Placental epithelial cell (primary cell): Measurements from ENCODE around the gene DBN1. TPM values are rescaled to one million over a fixed set of nuclear protein-coding genes. Genes with fewer than 3 reads are reported as not detected.

Experiments
- total RNA-seq: library from RNA; depleted of rRNA; stranded (reverse); fragments of >200 nt; gene quantifications from 2 replicates; pipeline ENCODE4 v1.2.3, GENCODE V29; 2012

DBN1 gene
- 287 and 442 TPM in 2 replicates for total RNA-seq

DNA sequence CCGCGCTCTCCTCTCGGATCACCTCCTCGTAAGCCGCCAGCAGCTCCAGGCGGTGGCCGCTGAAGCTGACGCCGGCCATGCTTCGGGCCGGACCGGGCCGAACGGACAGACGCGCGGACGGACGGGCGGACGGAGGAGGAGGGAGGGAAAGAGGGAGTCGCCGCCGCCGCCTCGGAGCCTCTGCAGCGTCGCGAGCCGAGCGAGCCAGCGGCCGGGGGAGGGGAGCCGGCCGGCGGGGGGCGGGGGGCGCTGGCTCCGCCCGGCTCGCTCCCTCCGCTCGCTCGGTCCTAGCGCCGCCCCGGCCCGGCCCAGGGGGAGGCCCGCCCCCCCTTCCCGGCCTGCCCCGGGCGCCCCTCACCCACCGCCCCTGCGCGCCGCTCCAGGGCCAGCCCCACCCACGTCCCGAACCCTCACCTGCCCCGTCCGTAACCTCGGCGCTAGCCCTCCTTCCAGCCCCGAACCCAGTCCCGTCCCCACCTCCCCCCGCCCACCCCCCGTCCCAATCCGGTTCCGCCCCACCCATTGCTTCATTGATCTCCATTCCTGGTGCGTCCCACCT is at the start of gene DBN1:
Gene DBN1, minus strand, starts transcription at position 192 of the 559 bp plus-strand sequence. Its CDS starts 113 bp downstream, at position 79.

DNA sequence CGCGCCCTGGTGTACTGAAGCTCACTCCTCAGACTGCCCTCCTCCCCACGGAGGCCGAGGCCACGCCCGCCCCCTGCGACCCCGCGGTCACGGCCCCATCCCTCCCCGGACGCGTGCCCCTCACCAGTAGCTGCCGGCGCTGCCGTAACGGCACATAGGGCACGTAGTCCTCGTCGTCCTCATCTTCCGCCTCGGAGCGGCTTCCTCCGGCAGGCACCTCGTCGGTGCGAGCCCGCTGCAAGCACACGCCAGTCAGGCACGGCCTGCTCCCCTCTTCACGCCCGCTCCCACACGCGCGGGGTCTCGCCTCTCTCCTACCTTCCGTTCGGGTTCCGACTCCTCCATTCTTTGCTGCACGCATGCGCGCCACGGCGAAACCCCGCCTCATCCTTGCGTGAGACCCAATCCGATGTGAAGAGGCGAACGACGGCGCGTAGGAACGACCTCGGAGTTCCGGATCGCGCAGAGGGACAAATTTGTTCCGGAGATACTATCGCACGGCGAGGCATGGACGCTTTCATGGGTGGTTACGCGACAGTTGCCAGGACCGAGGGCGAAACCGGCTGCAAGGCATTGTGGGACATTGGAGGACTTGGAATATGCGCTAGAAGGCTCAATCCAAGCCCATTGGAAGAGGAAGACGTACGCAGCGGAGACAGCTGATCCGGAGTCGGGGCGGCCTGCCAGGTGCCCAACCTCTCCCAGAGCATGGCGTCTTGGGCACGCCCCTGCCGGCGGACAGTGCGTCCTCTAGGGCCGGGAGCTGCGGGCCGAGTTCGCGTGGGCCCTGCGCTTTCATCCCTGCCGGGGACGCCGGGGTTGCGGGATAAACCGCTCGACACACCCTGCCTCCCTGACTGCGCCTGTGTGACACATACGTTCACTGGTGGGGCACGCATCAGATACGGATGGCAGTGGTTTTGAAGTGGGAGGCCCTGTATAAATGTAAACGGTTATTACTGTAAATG is 43.5 kb upstream of the DBN1 start, which contains the start of gene DDX41:
Gene DDX41, minus strand, starts transcription at position 361 of the 968 bp plus-strand sequence. Its CDS starts 16 bp downstream, at position 345.

DNA sequence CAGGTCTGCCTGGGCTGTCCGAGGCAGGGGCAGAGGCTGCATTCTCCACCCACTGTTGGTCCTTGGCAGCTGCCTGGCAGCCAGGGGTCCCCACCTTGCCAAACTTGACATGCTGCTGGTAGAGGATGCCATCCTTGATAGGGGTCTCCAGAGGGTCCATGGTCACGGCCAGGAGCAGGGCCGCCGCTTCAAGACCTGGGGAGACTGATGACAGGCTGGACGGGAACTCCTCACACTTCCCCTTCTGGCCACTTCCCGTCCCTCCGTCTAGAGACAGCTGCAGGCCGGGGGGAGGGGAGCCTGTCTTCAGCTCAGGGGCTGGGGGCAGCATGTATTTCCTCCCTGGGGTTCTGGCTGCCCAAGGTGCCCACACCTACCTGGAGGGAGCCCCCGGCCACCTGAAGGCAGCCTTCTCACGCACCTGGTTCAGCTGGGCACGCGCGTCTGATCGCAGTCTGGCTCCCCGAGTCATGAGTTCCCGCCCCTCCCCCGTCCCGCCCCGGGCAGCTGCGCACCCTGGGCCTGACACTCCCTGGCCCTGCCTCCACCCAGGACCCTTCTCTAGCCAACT is 36.0 kb upstream of the DBN1 start, which contains the start of gene DOK3:
Gene DOK3, minus strand, starts transcription at position 446 of the 571 bp plus-strand sequence. Its CDS starts 286 bp downstream, at position 160.

DNA sequence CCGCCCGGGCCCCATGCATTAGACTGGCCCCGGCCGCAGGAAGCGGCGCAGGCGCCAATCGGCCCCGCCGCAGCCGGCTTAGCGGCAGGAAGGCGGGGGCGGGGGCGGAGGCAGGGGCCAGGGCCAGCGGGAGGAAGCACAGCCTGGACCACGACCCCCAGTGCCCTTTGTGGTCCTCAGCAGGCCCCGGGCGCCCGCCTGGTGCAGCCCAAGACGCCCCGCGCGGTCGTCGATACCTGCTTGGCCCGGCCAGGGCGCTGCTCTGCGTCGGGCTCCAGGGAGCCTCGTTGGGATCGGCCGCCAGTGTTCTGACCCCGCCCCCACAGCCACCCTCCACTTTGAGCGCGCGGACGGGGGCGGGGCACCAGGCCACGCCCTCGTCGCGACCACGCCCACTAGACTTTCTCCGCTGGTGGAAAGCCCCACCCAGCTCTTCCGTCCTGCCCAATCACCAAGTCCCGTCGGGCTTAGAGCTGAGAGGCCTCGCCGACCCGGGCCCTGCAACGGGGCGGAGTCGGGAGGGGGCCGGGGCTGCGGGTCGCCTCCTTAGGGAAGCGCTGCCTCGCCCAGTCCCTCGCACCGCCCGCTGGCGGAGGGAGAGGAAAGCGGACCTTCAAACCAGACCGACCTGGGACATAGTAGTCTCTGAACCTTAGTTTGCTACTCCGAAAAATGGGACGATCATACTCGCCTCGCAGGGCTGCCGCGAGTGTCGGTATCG is 24.0 kb upstream of the DBN1 start, which contains the start of gene PDLIM7:
Gene PDLIM7, minus strand, starts transcription at position 313 of the 721 bp plus-strand sequence. CDS start 1,092 bp downstream, outside the sequence.

DNA sequence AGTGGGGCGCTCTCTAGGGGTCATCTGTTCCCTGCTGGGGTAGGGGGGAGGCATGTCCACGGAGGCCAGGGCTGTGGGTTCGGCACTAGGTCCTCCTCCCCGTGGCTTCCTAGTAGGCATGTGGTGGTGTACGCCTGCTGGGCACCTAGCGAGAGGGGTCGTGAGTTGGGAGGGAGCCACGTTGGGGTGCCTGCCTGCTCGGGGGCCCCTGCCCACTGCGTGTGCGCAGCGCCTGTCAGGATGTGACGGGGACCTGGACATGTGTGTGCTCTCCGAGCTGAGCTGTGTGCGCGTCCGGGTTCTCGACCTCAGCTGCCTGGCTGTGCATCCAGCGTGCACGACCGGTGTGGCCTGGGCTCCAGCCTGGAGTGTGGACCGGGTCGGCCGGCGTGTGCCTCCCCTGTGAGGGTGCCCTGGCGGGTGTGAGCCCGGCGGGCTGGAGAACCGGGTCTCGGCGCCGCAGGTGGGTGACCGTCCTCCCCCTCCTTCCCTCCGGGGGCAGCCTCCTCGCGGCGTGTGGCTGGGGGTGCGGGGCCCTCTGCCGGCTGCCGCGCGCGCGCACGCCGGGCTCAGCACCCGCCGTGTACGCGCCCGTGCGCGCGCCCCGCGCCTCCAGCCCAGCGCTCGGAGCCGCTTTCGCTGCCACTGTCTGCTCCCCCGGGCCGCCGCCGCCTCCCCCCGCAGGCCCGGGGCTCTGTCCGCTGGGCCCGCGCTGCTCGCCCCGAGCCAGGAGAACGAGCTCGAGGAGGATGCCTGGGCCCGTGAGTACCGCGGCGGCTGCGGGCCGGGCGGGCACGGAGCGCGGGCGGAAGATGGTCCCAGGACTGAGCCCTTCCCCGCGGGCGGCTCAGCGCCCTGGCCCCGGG is 27.0 kb downstream of the DBN1 start, which contains the start of gene PRR7:
Gene PRR7, plus strand, starts transcription at position 615 of the 866 bp plus-strand sequence. CDS start 8,254 bp downstream, outside the sequence.

DNA sequence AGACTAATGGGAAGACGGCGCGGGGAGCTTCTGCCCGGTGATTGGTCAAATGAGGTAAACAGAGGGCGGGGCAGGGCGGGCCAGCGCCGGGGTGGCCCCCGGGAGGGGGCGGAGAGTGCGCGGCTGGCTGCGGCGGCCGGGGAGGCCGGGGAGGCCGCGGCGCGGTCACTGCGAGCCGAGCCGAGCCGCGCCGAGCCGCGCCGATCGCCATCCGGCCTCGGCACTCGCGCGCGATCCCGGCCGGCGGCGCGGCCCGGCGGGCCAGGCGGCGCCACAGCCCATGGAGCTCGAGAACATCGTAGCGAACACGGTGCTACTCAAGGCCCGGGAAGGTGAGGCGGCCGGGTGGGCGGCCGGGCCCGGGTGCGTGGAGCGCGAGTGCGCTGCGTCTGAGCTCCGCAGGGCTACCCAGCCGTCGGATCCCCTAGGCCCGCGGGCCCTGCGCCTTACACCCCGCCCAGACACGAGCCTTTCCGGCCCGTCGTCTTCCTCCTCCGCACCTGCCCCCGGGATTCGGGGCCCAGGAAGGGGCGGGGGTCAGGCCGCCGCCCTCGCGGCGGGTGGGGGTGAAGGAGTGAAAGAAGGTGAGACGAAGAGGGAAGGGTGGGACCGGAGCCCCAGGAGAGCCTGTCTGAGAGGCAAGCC is 46.7 kb downstream of the DBN1 start, which contains the start of gene GRK6:
Gene GRK6, plus strand, starts transcription at position 111 of the 645 bp plus-strand sequence. Its CDS starts 170 bp downstream, at position 281.

DNA sequence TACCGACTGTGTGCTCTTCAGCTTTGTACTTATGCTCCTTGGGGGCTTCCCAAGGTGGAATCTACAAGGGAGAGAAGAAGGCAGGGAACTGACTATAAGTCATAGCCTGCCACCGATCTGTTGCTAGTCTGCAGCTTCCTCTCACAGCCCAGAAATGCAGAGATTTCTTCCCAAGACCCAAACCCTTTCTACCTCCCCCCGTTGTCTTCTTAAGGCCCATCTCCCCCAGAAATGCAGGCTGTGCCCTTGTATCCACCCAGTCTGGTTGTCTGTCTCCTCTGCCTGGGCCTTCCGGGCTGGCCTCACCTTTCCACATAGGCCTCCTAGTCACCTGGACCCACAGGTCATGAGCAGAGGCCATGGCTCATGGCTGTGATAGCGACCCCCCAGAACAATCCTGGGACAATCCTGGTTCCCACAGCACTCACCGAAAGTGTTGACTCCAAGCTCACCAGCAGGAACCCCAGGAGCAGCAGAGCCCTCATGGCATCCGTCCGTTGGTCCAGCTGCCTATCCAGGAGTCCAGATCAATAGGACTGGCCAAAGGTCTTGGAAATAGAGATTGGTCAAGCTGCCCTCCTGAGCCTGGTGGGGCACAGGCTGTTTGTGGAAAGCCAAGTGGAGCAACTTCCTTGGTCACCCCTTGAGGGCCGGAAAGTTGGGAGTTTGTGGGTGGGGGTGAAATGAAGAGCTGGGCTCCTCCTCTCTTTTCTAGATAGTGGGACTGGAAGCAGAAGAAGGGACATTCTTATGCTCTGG is 64.2 kb downstream of the DBN1 start, which contains the start of gene F12:
Gene F12, minus strand, starts transcription at position 522 of the 759 bp plus-strand sequence. Its CDS starts 37 bp downstream, at position 485.

Other genes starting within 250 kb of the DBN1 start
- gene RAB24, start 169.9 kb downstream of the DBN1 start, total RNA-seq, result 10.3 and 36.9 TPM in 2 replicates
- 49.9 and 145 TPM in 2 replicates for gene PRELID1, start 169.8 kb downstream of the DBN1 start, total RNA-seq
- 5.1 and 7.9 TPM in 2 replicates for gene MXD3, start 161.7 kb downstream of the DBN1 start, total RNA-seq
- 281 and 306 TPM in 2 replicates for gene LMAN2, start 122.0 kb downstream of the DBN1 start, total RNA-seq
- 11.5 and 17.3 TPM in 2 replicates for gene RGS14, start 115.7 kb downstream of the DBN1 start, total RNA-seq
- gene SLC34A1, start 89.2 kb downstream of the DBN1 start, total RNA-seq, result 0.11 and 0.39 TPM in 2 replicates
- not detected in 2 replicates for gene PFN3, start 73.0 kb downstream of the DBN1 start, total RNA-seq
- 3.0 and 7.9 TPM in 2 replicates for gene F12, start 64.1 kb downstream of the DBN1 start, total RNA-seq
- gene GRK6, start 47.0 kb downstream of the DBN1 start, total RNA-seq, result 16.5 and 21.5 TPM in 2 replicates
- gene PRR7, start 26.8 kb downstream of the DBN1 start, total RNA-seq, result 0.98 and 1.2 TPM in 2 replicates
- 96.6 and 243 TPM in 2 replicates for gene PDLIM7, start 24.0 kb upstream of the DBN1 start, total RNA-seq
- gene DOK3, start 36.2 kb upstream of the DBN1 start, total RNA-seq, result 1.4 and 3.5 TPM in 2 replicates
- gene DDX41, start 43.3 kb upstream of the DBN1 start, total RNA-seq, result 62.4 and 88.9 TPM in 2 replicates
- 17.5 and 34.9 TPM in 2 replicates for gene FAM193B, start 80.9 kb upstream of the DBN1 start, total RNA-seq
- 134 and 214 TPM in 2 replicates for gene TMED9, start 118.6 kb upstream of the DBN1 start, total RNA-seq
- gene B4GALT7, start 126.5 kb upstream of the DBN1 start, total RNA-seq, result 35.7 and 62.7 TPM in 2 replicates